ENCODE measurements around the gene GLIS1.

Gene GLIS1

DNA sequence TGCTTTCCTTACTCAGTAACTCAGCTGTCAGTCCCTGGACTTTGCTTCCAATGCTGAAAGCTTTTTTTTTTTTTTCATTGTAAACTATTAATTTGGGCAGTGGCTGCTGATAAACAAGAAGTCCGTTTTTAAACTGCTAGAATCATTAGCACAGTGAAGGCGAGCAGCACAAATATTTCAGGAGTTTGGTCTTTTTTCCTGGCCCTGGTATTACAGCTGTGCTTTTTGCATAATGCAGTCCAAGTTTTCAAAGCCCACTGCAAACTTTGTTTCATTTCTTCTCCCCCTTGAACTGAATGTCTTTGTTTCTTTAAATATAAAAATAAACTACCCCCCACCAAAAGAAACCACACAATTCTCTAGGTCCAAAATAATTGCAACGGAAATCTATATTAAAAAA is 6.6 kb downstream of the GLIS1 start:
- H3K27me3 Mint-ChIP-seq (ENCODE audit: low read depth): peaks cover 55% of the 10 kb centered on the region
- H3K27ac Mint-ChIP-seq: no peak overlapping the region
- no peaks in the 10 kb centered on the region for H3K9me3 Mint-ChIP-seq
- no peak overlapping the region for H3K4me3 Mint-ChIP-seq
- H3K4me1 Mint-ChIP-seq (ENCODE audit: low read depth): no peaks in the 10 kb centered on the region
- DNase-seq (ENCODE audit: low spot score): no peak
- H3K36me3 Mint-ChIP-seq (ENCODE audit: low read depth): no peaks in the 10 kb centered on the region

DNA sequence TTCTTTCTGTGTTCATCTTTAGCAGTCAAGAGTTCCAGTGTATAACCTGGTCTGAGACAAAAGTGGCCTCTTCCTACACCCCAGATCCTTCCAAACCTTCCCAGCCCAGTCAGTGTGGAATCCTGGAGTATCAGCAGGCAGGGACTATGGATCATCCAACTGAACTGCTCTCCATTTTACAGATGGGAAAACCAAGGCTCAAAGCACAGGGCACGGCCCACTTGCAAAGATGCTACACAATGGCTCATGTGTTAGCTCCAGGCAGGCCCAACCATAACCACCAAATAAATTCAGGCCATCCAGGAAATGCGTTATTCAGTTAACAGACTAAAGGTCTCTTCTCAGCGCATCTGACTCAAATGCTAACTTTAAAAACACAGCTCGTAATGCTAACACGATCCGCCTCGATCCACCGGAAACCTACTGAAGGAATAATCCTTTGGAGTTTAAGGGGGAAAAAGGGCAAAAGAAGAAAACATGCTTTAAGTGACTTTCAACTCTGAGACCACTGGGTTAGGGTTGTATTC is 7.1 kb downstream of the GLIS1 start:
- H3K27me3 Mint-ChIP-seq (ENCODE audit: low read depth): peaks cover 49% of the 10 kb centered on the region
- no peaks in the 10 kb centered on the region for H3K9me3 Mint-ChIP-seq
- H3K27ac Mint-ChIP-seq: no peak overlapping the region
- no peak for DNase-seq (ENCODE audit: low spot score)
- H3K4me3 Mint-ChIP-seq: no peak overlapping the region
- no peaks in the 10 kb centered on the region for H3K36me3 Mint-ChIP-seq (ENCODE audit: low read depth)
- no peaks in the 10 kb centered on the region for H3K4me1 Mint-ChIP-seq (ENCODE audit: low read depth)

DNA sequence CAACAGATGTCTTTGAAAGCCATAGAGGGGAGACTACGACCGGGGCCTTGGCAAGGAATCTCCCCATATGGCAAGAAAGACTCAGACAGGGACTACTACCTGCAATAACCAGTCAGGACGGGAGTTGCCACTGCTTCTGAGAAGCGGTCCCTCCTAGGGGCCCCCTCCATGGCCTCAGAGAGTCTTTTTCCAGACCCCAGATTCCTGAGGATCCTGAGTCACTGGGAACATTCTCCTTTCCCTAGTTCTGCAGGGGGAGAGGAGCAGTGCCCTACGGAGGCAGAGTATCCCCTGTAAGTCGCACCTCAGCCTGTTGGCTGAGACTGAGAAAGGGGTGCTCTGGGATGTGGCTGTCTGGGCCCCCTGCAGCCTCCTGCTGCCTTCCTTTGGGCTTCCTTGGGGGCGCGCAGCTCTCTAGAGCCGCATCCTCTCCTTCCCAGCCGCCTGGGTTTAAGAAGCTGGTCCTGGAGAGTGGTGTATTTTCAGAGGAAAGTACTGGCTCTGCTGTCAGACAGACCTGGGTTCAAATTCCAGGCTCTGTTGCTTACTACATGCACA is 7.8 kb downstream of the GLIS1 start:
- Mint-ChIP-seq H3K9me3 (no peaks in the 10 kb centered on the region), H3K4me1 (ENCODE audit: low read depth) (no peaks in the 10 kb centered on the region), H3K27me3 (ENCODE audit: low read depth) (peaks cover 43% of the 10 kb centered on the region), H3K27ac (no peak overlapping the region), H3K36me3 (ENCODE audit: low read depth) (no peaks in the 10 kb centered on the region), H3K4me3 (no peak overlapping the region)
- DNase-seq (ENCODE audit: low spot score): no peak

DNA sequence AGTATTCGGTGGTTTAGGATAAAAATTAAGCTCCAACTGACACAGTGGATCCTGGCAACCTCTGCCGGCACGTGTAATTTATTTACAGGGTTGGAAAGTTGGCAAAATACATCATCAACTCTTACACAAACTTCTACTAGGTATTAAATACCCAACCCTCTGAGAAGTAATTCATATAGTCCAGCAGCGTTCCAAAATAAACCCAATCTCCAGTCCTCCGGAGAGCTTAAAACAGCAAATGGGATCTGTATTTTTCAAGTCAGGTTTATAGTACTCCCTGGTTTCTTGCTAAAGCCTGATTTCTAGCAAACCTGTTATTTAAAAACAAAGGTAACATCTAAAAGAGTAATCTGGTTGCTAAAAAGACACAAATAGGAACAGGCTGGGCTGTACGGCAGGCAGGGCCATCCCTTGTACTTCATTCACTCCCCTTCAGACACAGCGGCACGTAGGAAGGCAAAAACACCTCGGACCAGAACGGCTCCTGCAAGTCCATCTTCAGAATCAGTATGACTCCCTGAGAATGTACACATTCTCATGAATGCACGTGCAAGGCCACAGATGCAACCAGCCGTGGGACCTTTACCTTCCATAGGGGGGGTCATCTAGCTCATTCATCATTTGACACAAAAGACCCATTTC is 8.6 kb downstream of the GLIS1 start:
- H3K27ac Mint-ChIP-seq: no peak overlapping the region
- no peaks in the 10 kb centered on the region for H3K36me3 Mint-ChIP-seq (ENCODE audit: low read depth)
- no peaks in the 10 kb centered on the region for H3K9me3 Mint-ChIP-seq
- H3K4me1 Mint-ChIP-seq (ENCODE audit: low read depth): no peaks in the 10 kb centered on the region
- H3K27me3 Mint-ChIP-seq (ENCODE audit: low read depth): peaks cover 35% of the 10 kb centered on the region
- no peak for DNase-seq (ENCODE audit: low spot score)
- H3K4me3 Mint-ChIP-seq: no peak overlapping the region

DNA sequence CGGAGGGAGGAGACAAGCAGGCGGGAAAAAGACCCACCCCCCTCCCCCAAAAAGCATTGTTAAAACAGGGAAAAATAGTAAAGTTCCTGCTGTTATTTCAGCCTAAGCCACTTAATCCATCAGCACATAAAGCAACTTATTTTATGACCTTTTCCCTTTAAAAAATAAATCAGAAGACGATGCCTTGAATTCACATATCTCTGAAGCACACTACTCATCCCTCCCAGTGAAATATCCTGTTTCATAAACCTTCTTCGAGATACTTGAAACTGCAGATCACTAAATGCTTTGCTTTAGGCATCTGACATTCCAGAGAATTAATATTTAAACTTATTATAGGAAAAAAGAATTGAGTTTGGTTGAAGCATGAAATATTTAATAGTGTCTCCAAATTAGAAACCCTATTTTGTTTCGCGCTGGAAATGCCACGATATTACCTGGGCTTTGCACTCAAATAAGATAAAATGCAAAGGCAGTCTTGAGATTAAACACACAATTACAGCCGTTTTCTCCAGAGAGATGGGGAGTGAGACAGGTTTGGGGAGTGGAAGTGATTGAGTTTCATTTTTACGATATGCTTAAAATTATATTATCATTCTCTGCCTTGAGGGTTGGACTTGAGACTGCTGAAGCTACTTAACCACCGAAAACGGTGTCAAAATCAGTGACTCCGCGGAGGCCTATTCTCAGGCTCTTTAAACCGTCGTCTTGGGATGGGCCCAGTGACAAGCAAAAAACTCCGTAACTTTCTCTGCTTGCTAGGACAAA is 9.3 kb downstream of the GLIS1 start:
- peaks cover 28% of the 10 kb centered on the region for H3K27me3 Mint-ChIP-seq (ENCODE audit: low read depth)
- H3K27ac Mint-ChIP-seq: no peak overlapping the region
- no peaks in the 10 kb centered on the region for H3K4me1 Mint-ChIP-seq (ENCODE audit: low read depth)
- H3K9me3 Mint-ChIP-seq: no peaks in the 10 kb centered on the region
- DNase-seq (ENCODE audit: low spot score): no peak
- no peak overlapping the region for H3K4me3 Mint-ChIP-seq
- no peaks in the 10 kb centered on the region for H3K36me3 Mint-ChIP-seq (ENCODE audit: low read depth)

DNA sequence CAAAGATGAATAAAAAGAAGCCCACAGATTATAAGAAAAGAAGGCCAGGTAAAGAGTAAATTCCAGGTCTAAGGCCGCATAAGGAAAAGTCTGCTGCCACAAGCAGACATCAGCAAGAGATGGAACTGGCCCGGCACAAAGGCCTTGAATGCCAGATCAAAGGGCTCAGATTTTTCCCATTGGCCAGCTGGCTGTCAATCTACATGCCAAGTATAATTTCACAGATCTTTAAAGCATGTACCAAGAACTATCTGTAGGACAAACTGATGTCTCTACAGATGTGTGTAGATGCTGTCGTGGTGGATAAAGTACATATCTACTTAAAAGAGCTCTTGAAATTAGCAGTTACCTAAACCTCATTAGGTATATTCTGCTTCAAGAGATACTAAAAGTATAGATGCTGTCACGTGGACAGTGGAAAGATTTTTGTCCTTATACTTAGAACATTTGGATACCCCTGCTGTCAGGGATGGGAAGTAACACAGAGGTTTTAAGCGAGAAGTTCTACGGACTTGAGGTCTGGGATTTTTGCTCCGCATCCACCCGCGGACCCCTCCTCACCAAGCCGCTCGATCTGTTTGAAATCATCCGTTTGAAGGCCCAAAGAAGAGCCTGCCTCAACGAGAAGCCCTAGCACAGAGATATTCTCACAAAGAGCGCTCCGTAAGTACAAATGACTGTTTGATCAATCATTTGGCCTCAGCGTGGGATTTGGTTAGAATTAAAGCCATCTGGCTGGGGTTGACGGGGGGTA is 10.1 kb downstream of the GLIS1 start:
- no peak overlapping the region for H3K4me3 Mint-ChIP-seq
- H3K27ac Mint-ChIP-seq: no peak overlapping the region
- H3K27me3 Mint-ChIP-seq (ENCODE audit: low read depth): peaks cover 21% of the 10 kb centered on the region
- H3K4me1 Mint-ChIP-seq (ENCODE audit: low read depth): no peaks in the 10 kb centered on the region
- no peaks in the 10 kb centered on the region for H3K9me3 Mint-ChIP-seq
- no peaks in the 10 kb centered on the region for H3K36me3 Mint-ChIP-seq (ENCODE audit: low read depth)
- DNase-seq (ENCODE audit: low spot score): no peak

DNA sequence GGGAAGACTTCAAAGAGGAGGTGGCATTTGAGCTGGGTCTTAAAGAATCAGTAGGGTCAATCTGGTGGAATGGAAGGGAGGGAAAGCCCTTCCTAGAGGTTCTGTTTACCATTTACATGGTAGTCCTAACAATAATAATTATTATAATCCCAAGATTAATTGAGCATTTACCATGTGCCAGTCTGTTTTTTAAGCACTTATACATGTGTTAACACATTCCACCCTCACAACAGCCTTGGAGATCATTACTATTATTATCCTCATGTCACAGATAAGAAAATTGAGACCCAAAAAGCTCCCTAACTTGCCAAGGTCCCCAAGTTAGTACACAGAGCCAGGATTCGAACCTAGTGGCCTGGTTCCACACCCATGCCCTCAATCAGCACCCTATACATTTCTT is 10.8 kb downstream of the GLIS1 start:
- Mint-ChIP-seq H3K27me3 (ENCODE audit: low read depth) (peaks cover 15% of the 10 kb centered on the region), H3K9me3 (no peaks in the 10 kb centered on the region), H3K36me3 (ENCODE audit: low read depth) (no peaks in the 10 kb centered on the region), H3K27ac (no peak overlapping the region), H3K4me3 (no peak overlapping the region), H3K4me1 (ENCODE audit: low read depth) (no peaks in the 10 kb centered on the region)
- DNase-seq (ENCODE audit: low spot score): no peak

DNA sequence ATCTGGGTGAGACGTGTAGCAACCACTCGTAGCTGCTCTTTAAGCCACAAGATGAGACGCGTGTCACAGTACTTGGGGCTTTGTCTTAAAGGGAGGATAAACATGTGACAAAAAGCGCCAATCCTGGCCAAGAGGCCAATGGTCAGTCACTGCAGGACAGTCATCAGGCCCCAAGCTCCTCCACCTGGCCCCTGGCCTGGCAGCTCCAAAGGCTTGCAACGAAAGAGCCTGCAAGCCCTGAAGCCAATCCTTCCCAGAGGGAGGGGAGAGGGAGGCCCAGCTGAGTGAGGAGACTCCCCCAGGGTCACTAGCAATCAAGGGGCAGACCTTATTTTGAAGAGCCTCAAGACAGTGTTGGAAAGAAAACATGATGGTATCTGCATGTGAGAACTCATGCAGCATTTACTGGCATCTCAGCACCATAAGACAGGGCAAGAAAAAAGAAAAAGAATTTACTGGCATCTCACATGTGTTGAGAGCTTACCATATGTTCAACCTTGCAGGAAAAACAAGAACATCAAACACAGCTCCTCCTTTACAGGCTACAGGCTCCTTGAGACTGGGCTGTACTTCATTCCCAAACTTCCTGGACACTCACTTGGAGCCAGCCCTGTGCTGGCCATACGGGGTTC is 11.4 kb downstream of the GLIS1 start:
- no peak for DNase-seq (ENCODE audit: low spot score)
- Mint-ChIP-seq H3K9me3 (no peaks in the 10 kb centered on the region), H3K27ac (no peak overlapping the region)

DNA sequence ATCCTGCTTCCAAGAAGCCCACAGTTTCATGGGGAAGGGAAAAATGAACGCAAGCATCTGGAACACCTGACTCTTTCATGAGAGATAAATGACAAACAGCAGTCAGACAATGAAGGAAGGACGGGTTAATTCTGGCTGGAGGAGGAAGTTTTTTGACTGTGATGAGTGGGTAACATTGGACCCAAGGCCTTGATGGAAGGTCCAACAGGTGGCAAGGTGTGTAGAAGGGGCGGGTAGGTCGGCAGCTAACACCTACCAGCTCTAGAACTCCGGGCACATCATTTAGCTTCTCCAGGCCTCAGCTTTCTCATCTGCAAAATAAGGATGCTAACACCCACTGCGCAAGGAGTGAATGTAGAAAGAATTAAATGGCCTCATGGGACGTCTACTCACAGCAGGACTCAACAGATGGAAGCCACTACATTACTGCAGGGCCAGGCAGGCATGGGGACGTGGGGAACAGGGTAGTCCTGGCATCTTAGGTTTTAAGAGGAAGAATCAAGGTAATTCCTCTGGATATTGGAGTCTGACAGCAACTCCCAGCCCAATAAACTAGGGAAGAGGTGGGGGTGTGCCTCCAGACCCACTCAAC is 12.9 kb downstream of the GLIS1 start:
- H3K4me3 Mint-ChIP-seq: no peak overlapping the region
- no peaks in the 10 kb centered on the region for H3K36me3 Mint-ChIP-seq (ENCODE audit: low read depth)
- no peaks in the 10 kb centered on the region for H3K4me1 Mint-ChIP-seq (ENCODE audit: low read depth)
- H3K27me3 Mint-ChIP-seq (ENCODE audit: low read depth): peaks cover 10% of the 10 kb centered on the region
- no peak overlapping the region for H3K27ac Mint-ChIP-seq
- no peak for DNase-seq (ENCODE audit: low spot score)
- H3K9me3 Mint-ChIP-seq: no peaks in the 10 kb centered on the region

More for the DNA sequence above, 11.4 kb downstream of the GLIS1 start:
- no peaks in the 10 kb centered on the region for H3K4me1 Mint-ChIP-seq (ENCODE audit: low read depth)
- H3K27me3 Mint-ChIP-seq (ENCODE audit: low read depth): peaks cover 15% of the 10 kb centered on the region
- no peak overlapping the region for H3K4me3 Mint-ChIP-seq
- no peaks in the 10 kb centered on the region for H3K36me3 Mint-ChIP-seq (ENCODE audit: low read depth)

DNA sequence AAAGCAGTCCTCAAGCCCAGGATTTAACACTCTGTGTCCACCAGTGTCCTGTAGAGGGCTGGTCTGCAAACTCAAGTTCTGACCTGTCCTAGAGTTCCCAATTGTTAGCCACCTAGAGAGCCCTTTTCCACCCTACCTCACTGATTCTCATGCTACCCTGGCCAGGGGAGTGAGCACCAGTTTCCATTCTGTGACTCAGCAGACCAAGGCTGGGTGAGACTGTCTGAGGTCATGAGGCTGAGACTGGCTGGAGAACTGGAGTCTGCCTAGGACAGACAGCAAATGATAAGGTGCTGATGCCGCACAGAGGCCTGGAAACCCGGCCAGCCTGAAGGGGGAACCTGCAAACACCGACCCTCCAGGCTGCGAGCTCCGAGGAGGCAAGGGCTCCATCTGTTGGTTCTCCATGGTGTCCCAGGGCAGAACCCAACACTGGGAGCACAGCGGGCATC is 13.7 kb downstream of the GLIS1 start:
- no peaks in the 10 kb centered on the region for H3K36me3 Mint-ChIP-seq (ENCODE audit: low read depth)
- no peak overlapping the region for H3K4me3 Mint-ChIP-seq
- H3K27ac Mint-ChIP-seq: no peak overlapping the region
- peaks cover 5% of the 10 kb centered on the region for H3K27me3 Mint-ChIP-seq (ENCODE audit: low read depth)
- no peak for DNase-seq (ENCODE audit: low spot score)
- H3K9me3 Mint-ChIP-seq: no peaks in the 10 kb centered on the region
- no peaks in the 10 kb centered on the region for H3K4me1 Mint-ChIP-seq (ENCODE audit: low read depth)

DNA sequence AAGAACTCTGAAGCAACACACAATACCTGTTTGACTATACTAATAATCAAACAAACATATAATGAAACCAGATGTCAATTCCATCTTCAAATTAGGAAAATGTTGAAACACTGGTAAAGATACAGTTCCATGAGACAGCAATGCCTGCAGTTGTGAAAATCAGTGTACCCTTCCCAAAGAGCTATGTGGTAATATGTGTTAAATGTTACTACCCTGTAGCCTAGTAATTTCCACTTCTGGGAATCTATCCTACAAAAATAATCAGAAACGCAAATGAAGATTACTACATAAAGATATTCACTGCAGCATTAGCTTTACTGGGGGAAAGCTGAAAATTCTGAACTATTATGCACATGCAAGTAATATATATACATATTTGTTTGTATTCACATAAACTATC is 16.9 kb downstream of the GLIS1 start:
- Mint-ChIP-seq H3K4me1 (ENCODE audit: low read depth) (no peaks in the 10 kb centered on the region), H3K4me3 (no peak overlapping the region), H3K36me3 (ENCODE audit: low read depth) (no peaks in the 10 kb centered on the region), H3K27me3 (ENCODE audit: low read depth) (peaks cover 5% of the 10 kb centered on the region), H3K27ac (no peak overlapping the region), H3K9me3 (no peaks in the 10 kb centered on the region)
- no peak for DNase-seq (ENCODE audit: low spot score)

DNA sequence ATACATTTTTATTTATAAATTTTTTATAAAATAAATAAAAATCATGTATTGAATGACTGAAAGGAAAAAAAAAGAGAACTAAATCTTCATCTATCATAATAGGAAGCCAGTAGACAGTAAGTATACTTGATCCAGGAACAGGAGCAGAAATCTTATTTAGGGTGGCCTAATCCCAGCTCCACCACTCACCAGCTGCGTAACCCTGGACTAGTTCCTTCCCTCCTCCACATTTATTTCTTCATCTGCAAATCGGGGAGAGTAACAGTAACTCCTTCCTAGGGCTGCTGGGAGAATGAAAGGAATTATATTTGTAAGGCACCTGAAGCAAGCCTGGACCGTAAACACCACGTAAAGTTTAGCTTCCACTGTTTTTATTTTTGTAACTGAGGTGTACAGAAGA is 17.9 kb downstream of the GLIS1 start:
- no peaks in the 10 kb centered on the region for H3K4me1 Mint-ChIP-seq (ENCODE audit: low read depth)

DNA sequence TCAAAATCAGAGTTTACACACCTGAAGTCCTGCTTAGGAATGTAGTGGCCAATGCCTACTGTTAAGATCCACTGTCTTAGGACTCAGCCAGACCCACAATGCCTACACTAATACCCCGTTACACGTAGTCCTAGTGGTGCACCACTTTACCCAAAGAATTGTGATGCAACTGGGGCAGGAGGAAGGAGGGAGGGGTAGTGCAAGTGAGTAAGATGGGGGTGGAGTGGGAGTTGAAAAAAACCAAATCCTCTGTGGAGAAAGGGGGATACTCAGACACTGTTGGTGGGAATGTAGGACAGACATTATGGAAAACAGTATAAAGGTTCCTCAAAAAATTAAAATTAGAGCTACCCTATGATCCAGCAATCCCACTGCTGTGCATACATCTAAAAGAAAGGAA is 19.5 kb downstream of the GLIS1 start:
- no peak for DNase-seq (ENCODE audit: low spot score)
- H3K36me3 Mint-ChIP-seq (ENCODE audit: low read depth): no peaks in the 10 kb centered on the region
- no peaks in the 10 kb centered on the region for H3K4me1 Mint-ChIP-seq (ENCODE audit: low read depth)
- peaks cover 3% of the 10 kb centered on the region for H3K27me3 Mint-ChIP-seq (ENCODE audit: low read depth)
- H3K9me3 Mint-ChIP-seq: no peaks in the 10 kb centered on the region
- no peak overlapping the region for H3K27ac Mint-ChIP-seq
- no peak overlapping the region for H3K4me3 Mint-ChIP-seq

More for the DNA sequence above, 17.9 kb downstream of the GLIS1 start:
- DNase-seq (ENCODE audit: low spot score): no peak
- Mint-ChIP-seq H3K27ac (no peak overlapping the region), H3K27me3 (ENCODE audit: low read depth) (peaks cover 3% of the 10 kb centered on the region), H3K36me3 (ENCODE audit: low read depth) (no peaks in the 10 kb centered on the region), H3K9me3 (no peaks in the 10 kb centered on the region), H3K4me3 (no peak overlapping the region)

Data from T-helper 2 cell treated with Interferon-gamma antibody and Interleukin-4, amounts not matched to agents 5 μg/mL and 100 μg/mL, for 36 hours (primary cell).